ENCODE measurements around the gene TMEM263.

The TMEM263 gene

DNA sequence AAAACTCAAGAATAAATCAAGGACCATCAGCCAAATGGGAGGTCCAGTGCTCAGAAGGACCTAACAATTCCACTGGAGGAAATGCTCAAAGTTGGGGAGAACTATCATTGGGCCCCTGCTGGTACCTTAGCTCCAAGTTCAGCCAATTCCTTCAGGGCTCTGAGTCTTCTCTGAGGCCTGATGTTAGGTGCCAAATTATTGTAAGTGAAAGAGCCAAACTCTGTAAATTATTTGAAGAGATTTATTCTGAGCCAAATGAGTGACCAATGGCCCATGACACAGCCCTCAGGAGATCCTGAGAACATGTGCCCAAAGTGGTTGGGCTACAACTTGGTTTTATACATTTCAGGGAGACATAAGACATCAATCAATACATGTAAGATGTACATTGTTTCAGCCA is 8.2 kb upstream of the TMEM263 start:
- in situ Hi-C loops (cut with HindIII; ENCODE audit: low sequenced_read_pairs), result no loop called here

DNA sequence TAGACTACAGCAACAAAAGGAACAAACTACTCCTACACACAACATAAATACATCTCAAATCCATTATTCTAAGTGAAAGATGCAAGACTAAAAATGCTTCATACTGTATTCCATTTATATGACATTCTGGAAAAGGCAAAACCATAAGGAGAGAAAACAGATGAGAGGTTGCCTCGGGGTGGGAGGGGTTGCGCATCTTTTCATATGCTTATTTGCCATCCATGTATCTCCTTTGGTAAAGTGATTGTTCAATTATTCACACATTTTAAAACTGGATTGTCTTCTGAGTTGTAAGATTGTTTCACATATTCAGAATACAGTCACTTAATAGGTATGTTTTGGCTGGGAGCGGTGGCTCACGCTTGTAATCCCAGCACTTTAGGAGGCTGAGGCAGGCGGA is 5.1 kb upstream of the TMEM263 start:
- in situ Hi-C loops (cut with HindIII; ENCODE audit: low sequenced_read_pairs), result no loop called here

DNA sequence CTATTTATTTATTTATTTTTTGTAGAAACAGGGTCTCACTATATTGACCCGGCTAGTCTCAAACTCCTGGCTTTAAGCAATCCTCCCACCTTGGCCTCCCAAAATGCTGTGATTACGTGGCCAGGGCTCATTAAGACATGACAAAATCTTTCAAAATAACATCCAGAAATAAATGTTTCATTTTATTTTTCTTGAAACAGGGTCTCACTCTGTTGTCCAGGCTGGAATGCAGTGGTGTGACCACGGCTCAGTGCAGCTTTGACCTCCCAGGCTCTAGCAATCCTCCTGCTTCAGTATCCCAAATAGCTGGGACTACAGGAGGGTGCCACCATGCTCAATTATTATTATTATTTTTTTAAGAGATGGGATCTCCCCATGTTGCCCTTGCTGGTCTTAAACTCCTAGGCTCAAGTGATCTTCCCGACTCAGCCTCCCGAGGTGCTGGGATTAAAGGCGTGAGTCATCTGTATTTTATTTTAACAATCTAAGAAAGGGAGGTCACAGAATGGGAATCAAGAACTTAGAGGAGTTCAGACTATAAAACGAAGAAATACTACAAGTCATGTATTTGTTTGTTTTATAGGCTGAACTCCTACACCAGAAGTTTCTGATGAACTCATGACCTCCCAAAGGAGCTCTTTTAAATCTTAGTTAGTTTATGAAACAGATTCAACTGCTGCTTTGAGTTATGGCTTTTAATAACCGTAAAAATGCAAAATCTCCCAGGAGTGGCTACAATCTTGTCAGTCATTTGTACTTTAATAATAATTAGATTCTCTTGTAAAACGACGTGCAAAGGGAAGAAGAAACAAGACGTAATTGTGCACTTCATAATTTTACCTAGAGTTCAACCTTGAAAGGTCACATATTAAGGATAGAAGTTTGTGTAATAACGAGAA is 2.1 kb upstream of the TMEM263 start:
- in situ Hi-C loops (cut with HindIII; ENCODE audit: low sequenced_read_pairs), result no loop called here

DNA sequence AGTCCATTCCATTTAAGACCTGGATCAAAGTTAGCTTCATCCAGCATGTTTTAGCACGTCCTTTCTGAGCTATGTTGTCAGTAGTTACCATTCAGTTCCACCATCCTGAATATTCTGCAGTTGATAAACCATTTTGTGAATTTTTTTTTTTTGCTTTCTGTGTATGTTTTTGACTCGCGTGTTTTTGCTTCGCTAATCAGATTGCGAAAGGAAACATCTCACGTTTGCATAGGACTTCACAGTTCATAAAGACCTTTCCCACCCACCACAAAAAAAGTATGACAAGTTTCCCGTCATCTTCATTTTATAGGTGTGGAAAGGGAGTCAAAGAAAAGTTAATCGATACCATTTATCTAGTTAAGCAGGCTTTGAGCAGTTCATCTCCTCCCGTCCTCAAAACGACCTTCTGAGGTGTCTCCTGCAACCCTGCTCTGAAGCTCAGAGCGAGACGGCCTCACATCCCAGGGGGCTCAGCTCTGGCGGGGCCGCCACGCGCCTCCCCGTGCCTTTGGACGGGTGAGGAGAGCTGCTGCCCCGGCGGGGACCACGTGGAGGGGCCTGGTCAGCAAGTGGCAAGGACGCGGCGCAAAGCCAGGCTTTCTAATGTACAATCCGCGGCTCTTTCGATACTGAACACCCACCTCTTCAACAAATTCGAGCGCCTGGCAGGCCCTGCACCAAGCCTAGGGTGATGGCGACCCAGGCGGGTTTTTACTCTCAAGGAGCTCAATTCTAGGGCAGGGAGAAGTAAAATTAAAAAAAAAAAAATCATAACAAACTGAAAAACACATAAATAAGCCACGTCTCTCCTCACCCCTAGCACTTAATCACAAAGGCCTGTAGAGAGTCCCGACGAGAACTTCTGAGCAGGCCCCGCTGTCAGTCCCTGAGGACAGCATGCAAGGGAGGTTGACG is 988 bp upstream of the TMEM263 start:
- in situ Hi-C loops (cut with HindIII; ENCODE audit: low sequenced_read_pairs), result no loop called here

DNA sequence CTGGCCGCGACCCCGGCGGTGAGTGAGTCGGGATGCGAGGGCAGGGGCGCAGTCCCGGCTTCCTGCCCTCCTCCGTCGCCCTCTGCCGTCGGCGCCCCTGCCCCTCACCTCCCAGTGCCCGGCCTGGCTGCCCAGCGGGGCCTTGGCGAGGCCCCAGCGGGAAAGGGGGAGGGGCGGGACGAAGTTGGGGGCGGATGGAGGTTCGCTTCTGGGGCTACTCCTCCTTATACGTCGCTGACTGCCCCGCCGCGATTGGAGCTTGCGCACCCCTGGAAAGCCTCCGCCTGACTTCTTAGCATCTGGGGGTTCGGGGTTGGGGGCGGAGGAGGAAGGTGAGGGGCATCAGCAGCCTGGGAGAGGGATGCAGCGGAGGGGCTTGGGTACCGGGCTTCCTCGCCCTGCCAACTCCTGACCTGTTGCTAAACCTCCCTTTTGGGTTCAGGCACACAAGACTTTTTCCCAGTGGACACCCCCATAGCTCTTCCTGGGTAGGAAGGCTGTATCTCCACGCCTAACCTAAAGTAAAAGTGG is 406 bp downstream of the TMEM263 start:
- in situ Hi-C loops (cut with HindIII; ENCODE audit: low sequenced_read_pairs), result no loop called here

DNA sequence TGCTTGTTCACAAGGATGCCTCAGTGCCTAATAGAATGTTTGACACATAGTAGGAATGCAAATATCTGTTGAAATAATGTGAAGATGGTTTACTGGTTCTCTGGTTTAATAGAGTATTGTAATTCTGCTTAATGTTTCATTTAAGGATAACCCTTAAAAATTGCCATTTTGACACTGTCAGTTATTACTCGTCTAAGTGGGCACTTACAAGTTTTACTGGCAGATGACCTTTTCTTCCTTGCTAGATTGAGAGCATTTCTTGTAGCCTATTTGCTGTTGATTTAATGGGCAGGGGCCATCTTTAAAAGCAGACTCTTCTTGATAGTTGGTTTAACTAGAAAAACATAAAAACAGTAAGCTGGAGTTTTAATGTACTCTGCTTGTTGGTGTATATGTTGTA is 1.9 kb downstream of the TMEM263 start:
- in situ Hi-C loops (cut with HindIII; ENCODE audit: low sequenced_read_pairs), result no loop called here

DNA sequence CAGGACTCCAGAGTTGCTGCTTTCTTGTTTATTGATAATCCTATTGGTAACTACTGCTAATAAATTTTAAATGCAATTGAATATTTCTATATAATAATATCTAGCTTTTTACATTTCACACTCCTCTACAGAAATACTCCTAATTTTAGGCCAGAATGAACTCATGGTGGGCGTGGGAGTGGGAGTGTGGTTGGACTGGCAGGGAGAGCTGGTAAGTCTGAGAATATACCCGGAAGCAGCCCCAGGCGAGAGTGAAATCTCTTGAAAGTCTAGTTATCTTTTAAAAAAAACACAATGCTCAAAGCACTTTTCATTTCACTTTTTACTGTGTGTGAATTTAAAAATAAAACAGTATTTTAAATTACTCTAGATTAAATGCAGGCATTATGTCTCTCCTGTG is 4.7 kb downstream of the TMEM263 start:
- in situ Hi-C loops (cut with HindIII; ENCODE audit: low sequenced_read_pairs), result no loop called here

DNA sequence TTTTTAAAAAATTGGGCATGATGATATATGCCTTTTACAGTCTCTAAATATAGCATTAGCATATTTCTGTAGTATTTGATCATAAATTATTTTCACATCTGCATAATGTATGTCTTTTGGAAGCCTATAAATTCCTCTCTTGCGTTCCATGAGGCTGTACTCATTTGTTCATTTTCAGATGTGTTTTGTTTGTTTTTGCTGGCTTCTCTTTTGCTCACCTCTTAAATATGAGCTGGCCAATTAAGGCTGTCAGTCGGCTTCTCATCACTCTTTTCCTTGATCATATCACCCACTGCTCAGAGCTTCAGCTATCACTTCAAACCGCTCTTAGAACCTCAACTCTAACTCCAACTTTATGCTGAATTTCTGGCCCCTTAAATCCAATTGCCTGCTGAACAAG is 6.6 kb downstream of the TMEM263 start:
- in situ Hi-C loops (cut with HindIII; ENCODE audit: low sequenced_read_pairs), result no loop called here

DNA sequence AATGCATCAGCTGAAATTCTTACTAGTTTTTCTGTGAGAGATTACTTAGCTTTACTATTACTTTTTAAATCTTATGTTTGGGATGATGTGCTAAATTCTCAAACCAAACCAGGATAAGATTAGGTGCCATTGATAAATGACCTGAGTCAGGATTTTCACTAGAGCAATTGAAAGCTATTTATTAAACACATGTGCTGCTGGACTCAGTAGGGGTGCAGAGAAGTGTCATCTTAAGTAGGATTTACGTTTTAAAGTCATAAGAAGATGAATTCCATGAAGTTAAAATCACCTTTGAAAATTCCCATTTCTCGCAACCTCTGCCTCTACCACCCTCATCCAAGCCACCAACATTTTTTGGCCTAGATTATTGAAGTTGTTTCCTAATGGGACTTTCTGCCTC is 8.8 kb downstream of the TMEM263 start:
- in situ Hi-C loops (cut with HindIII; ENCODE audit: low sequenced_read_pairs), result no loop called here

DNA sequence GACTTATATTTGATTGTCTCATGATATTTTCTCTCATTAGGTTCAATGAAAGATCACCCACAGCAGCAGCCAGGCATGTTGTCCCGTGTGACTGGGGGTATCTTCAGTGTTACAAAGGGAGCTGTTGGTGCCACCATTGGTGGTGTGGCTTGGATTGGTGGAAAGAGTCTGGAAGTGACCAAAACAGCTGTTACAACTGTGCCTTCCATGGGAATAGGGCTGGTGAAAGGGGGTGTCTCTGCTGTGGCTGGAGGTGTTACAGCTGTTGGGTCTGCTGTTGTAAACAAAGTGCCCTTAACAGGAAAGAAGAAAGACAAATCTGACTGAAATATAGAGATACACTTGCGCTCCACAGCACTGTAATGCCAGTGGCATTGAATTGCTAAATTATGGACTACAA is 15.4 kb downstream of the TMEM263 start:
- in situ Hi-C loops (cut with HindIII; ENCODE audit: low sequenced_read_pairs), result no loop called here

DNA sequence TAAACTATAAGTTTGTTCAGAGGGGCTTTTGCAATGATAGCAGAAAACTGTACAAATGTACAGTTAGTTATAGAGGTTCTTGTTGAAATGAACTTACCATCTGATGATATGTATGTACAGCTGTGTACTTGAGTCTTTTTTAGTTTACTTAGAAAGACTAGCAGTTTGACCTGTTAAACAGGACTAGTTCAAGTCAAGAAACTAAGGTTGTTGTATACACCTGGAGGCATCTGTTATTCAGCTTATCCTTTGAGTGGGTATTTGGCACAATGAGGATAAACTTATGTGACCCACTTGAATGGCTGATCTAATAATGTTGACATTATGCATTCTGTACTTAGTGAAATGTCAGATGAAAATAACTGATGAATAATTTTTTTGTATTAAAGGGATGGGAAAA is 17.8 kb downstream of the TMEM263 start:
- in situ Hi-C loops (cut with HindIII; ENCODE audit: low sequenced_read_pairs), result no loop called here

DNA sequence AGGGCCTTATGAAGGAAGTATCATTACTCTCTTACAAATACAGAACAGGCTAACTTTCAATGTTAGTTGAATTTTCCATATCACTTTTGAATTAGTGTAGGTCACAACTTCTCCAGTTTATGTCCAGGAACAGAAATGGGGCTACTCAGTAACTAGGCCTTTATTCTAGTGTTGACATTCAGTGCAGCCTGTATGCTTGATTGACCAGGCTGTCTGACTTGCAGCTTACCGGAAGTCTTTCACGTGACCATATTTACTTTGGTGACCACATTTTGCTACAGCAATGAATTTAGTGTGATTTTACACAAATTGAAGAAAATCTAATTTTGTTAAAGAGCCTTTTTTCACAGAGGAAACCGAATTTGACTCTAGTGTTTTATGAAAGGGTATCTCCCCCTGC is 18.8 kb downstream of the TMEM263 start:
- in situ Hi-C loops (cut with HindIII; ENCODE audit: low sequenced_read_pairs), result no loop called here

DNA sequence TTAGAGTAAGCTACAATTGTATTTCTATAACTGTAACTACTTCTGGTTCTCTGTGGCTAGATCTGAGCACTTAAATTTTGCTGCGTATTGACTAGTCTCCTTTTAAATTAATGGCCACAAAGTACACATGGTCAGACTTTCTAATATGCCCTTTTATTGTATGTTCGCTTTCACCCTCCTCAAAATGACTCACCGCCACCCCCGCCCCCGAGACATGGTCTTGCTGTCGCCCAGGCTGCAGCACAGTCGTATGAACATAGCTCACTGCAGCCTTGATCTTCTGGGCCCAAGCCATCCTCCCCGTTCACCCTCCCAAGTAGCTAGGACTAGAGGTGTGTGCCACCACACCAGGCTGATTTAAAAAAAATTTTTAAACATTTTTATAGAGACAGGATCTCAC is 19.4 kb downstream of the TMEM263 start:
- in situ Hi-C loops (cut with HindIII; ENCODE audit: low sequenced_read_pairs), result no loop called here

DNA sequence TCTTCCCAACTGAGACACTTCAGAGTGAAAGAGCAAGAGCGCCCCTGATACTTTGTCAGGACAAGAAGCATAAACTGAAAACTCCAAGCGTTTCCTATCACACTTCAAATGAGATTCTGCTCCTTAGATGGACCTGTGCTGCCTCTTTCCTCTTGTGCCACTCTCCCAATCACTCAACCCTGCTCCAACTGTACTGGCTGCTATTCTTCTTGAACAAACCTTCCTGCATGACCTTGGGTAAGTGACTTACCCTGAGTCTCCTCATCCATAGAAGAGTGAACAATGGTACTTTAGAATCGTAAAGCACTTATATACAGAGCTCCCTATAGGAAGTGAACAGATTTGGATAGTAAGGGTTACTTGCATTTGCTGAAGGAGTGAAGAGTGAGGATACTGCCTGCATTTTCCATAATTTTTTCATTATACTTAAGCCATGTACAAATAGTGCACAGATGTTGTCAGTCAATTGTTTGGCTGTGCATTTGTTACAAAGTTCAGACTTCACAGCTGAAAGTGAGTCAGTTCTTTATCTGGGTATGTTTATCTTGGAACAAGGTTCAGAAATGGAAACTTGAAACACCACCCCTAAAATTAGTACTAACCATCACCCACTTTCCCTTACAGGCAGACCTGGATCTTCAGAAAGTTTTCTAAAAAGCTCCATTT is 20.4 kb downstream of the TMEM263 start:
- in situ Hi-C loops (cut with HindIII; ENCODE audit: low sequenced_read_pairs), result no loop called here

DNA sequence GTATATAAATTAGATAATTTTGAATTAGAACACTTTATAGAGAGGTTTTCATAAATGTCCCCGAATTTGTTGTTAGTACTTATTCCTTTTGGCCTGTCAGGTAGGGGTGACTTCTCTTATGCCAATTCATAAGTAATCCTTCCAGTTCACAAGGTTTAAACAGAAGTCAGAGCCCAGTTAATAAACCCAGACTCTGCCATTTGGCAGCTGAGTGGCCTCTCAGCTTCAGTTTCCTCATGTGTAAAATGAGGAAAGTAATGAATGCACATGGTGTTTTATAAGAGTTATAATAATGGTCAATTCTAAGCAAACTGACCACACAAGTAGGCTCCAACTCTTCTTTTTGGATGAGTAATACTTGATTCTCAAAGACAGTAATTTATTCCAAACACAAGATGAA is 21.0 kb downstream of the TMEM263 start:
- in situ Hi-C loops (cut with HindIII; ENCODE audit: low sequenced_read_pairs), result no loop called here

DNA sequence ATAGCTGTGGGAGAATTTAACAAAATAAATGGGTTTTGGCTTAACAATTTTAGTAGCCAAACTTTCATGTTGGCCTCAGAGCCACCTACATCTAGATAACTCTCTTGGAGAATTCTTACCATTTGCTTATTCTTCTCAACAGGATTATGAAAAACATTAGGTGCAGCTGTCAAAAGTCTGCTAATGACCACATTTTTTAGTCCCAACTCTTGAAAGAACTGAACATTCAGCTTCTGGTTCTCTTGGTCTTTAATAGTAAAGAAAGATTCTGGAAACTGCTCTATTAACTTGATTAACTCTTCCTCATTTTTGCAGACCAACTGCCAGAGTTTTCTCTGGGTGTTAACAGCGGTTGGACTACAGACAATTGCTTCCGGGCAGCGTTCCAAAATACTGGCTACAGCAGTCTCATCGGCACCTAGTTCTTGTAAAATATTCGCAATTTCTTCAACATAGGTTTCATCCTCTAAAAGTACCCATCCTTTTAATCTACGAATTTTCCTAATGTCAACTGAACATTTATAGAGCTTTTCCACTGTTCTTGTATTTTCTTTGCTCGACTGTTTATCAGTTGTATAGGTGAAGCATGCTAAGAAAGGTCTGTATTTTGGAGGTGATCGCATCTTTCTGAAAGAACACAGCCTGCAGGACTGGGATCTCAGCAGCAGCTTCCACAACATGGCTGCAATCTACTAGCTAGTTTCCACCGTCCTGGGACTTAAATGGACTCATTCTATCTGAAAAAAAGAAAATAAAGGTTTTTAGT is 22.5 kb downstream of the TMEM263 start:
- in situ Hi-C loops (cut with HindIII; ENCODE audit: low sequenced_read_pairs), result no loop called here

DNA sequence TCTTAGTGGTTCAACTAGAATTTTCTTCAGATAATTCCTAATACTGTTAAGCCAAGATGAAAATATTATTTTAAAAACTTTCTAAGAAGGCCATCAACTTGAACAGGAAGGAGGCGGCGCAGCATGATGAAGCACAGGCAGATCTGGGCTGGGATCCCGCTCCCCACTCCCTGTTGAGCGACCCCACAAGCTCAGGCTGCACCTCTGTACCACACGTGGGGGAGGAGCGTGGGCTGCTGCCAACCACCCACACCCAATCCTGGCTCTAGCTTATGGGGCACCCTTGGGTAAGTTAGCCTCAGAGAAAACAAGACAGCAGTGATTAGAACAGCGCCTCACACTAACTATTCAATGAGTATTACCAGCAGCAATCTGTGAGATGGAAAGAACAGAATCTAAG is 25.2 kb downstream of the TMEM263 start:
- in situ Hi-C loops (cut with HindIII; ENCODE audit: low sequenced_read_pairs), result no loop called here

DNA sequence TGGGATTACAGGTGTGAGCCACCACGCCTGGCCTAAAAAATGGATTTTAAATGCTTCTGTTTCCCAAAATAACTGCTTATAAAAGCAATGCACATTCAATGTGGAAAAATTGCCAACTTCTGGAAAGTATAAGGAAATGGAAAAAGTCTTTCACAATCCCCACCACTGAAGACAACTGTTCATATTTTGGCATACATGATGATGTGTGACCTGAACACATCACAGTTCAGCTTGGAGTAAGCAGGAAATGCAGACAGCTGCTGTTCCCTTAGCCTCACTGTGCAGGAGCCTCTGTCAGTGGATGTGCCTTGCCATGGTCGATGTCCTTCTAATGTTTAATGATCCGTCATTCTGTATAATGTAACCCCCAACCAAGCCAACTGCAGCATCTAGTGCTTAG is 26.1 kb downstream of the TMEM263 start:
- in situ Hi-C loops (cut with HindIII; ENCODE audit: low sequenced_read_pairs), result no loop called here

DNA sequence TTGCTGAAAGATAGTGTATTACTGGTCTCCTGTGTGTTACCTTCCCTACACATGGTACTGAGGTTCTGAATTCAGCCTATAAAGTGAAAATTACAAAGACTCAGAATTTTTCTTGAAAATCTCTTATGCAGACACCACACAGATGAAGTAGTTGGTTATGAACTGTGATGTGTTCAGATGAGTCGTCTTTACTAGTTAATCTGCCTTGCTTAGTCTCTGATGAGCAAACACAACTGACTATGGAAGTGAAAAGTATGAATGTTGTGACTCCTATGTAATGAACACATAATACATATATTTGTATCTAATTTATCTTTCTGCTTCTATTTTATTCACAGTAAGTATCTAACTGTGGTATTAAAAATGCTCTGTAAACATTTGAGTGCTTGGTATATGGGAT is 26.5 kb downstream of the TMEM263 start:
- in situ Hi-C loops (cut with HindIII; ENCODE audit: low sequenced_read_pairs), result no loop called here

DNA sequence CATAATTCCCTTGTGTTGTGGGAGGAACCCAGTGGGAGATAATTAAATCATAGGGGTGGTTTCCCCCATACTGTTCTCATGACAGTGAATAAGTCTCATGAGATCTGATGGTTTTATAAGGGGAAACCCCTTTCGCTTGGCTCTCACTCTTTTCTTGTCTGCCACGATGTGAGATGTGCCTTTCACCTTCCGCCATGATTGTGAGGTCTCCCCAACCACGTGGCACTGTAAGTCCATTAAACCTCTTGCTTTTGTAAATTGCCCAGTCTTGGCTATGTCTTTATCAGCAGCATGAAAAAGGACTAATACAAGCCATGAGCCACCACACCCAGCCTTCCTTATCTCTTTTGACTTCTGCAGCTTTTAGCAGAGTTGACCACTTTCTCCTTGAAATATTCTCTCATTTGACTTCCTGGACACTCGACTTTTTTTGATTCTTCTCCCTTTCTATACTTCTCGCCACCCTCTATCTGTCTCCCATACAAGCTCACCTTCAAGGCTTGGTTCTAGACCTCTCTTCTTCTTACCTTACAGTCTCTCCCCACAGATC is 29.0 kb downstream of the TMEM263 start:
- in situ Hi-C loops (cut with HindIII; ENCODE audit: low sequenced_read_pairs), result no loop called here

All from DLD1 (cell line).